Stimulated activated CD8-positive, alpha-beta memory T cell treated with anti-CD3 and anti-CD28 coated beads, Interleukin-12 subunit alpha, Interleukin-12 subunit beta, amount 100 ng/mL, for 1 hour (primary cell): ENCODE data around the gene COPS2.

Experiments
- DNase-seq: peaks from one replicate; pipeline ENCODE4 v3.0.0-alpha.2; 2020; ENCODE audit warnings: low read depth

The COPS2 gene

GRCh38 chr15:49155834-49156627 is 632 bp upstream of the COPS2 start:
- DNase-seq = no peak

DNA sequence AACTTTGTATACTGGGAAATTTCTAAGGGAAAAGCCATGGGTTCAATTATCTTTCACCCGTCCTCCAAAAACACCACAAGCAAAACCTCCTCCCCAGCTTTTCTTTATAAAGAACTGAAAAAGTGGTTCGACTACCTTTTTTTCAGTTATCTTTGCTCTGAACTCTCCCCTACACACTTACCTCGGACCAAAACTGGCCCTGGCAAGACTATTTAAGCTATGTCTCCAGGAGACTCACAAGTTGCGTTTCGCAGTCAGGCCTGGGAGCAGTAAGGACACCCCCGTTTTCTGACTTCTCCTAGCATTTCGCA is 645 bp downstream of the COPS2 start:
- no peak for DNase-seq

GRCh38 chr15:49154359-49154758 is 1.0 kb downstream of the COPS2 start:
- no peak for DNase-seq

- DNase-seq = no peak
Observed at GRCh38 chr15:49152552-49153312, 2.7 kb downstream of the COPS2 start.

GRCh38 chr15:49151831-49152230 is 3.6 kb downstream of the COPS2 start:
- DNase-seq = no peak

- no peak for DNase-seq
Observed at GRCh38 chr15:49148727-49149126, 6.7 kb downstream of the COPS2 start.

GRCh38 chr15:49148298-49148697 is 7.1 kb downstream of the COPS2 start:
- no peak for DNase-seq

DNA sequence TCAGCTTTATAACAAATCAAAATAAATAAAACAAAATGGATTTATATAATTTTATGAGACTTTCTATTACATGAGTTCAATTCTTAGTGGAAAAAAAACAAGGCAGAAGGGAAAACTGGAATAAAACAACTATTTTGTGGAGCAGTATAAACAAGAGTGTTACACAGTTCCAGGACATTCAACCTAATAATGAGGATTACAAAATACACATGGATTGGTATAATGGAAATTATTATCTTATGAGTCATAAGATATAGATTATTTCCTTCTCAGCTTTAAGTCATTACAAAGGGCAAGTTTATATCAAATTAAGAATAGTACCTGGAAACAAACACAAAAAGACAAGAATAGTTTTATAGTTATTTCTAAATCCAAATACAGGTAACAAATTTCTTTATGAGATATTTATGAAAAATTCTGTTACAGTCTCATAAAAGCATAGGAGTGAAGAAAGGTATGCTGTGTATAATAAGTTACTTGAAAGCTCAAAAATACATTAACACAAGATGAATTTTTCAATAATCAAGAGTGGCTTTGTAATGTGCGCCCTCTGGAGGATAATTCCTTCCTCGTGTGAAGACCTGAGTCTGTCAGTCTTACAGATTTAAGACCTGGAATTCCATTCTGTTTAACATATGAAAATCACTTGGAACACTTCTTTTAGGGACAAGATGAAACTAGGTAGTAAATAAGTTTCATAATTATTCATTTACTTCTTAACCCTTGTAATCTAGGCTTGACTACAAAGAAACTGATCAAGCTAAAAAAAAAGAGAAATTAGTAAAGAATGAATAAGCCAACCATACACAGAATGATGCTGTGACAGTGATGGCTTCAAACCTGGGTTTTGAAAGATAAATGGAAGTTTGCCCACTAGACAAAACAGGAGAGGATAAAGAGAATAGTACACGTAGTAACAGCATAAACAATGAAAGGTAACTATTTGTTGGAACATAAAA is 9.5 kb downstream of the COPS2 start:
- no peak for DNase-seq

DNA sequence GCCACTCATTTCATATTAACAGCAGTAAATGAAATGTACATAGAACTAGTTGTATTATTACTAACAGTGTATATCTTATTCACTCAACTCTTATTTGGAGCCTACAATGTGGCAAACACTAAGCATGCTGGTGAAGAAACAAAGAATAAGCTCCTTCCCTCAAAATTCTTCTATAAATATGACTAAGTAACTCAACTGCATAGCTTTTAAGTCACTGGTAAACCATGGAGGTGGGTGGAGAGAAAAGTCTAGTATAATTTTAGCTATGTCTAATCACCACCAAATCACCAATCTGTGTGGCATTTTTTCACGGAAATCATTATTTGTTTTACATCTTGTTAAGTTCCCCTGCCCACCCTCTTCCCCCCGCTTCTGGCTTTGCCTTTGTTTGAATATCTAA is 17.5 kb downstream of the COPS2 start:
- no peak for DNase-seq

DNA sequence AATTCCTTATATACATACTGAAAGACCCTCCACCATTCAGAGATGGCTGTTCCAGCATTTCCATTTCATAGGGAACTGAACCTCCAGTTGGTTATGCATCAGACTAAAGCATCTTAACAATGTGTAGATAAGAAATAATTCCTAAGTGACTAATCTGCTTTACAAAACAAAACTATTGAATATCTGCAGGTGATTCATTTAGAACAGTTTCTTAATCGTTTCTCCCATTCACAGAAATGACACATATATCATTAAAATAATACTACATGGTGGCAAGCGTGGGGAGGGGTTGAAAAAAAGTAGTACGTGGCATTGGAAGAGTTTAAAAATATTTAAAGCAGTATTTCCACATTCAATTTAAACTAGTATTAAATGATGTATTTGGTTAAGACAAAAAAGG is 19.5 kb downstream of the COPS2 start:
- DNase-seq = no peak

DNA sequence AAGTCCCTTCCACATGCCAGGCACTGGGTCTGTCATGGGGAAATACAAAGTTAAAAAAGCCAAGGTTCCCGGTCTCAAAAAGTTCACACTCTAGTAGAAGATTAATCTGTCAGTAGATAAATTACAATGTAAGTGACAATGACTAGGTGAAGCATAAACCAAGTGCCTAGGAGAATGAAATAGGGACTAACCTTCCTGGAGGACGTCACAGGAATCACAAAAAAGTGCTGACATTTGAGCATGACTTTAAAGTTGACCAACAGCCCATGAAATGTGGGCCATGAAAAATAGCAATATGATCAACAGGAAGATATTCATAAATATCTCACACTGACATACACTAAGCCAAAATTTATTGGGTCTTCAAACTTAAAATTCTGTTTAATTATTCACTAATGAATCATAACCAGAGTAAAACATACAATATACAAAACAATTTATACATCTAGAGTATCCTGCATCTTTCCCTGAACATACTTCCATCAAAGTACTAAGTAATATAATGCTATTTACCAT is 20.0 kb downstream of the COPS2 start:
- no peak for DNase-seq

GRCh38 chr15:49134683-49135341 is 20.6 kb downstream of the COPS2 start:
- DNase-seq = no peak

- no peak for DNase-seq
Observed at GRCh38 chr15:49131403-49131802, 24.0 kb downstream of the COPS2 start.

DNA sequence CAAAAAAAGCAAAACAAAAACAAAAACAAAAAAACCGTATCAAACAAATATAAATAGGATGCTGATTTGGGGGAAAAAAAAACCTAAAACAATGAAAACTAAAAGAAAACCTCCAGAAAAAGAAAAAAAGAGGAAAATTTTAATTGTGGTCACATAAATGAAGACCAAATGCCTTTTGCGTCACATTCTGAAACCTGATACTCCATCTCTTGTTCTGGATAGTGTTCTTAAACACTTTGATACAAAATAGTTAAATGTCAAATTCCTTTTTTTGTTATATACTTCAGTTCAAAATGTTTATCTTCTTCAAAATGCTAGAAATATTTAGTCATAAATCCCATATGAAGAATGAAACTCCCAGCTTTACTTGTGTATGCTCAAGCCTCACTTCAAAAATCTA is 31.0 kb downstream of the COPS2 start:
- DNase-seq = no peak

GRCh38 chr15:49122541-49123062 is 32.8 kb downstream of the COPS2 start:
- DNase-seq = no peak

DNA sequence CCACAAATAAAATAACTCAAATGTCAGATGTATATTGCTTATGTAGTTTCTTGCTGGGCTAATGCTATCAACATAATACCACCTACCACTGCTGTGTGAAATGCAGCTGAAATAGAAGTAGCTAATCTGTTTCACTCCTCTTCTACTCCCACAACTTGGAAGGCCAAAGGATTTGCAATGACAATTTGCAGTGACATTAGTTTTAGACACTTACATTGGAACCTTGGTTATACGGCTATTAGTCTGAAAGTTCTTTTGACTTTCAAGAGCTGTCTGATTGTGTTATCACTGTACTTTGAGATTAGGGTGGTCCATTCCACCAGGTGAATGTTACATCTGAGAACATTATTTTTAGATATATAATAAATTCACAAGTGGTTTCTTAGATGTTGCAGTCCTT is 33.5 kb downstream of the COPS2 start:
- no peak for DNase-seq

- DNase-seq = no peak
Observed at GRCh38 chr15:49120832-49121231, 34.6 kb downstream of the COPS2 start.

DNA sequence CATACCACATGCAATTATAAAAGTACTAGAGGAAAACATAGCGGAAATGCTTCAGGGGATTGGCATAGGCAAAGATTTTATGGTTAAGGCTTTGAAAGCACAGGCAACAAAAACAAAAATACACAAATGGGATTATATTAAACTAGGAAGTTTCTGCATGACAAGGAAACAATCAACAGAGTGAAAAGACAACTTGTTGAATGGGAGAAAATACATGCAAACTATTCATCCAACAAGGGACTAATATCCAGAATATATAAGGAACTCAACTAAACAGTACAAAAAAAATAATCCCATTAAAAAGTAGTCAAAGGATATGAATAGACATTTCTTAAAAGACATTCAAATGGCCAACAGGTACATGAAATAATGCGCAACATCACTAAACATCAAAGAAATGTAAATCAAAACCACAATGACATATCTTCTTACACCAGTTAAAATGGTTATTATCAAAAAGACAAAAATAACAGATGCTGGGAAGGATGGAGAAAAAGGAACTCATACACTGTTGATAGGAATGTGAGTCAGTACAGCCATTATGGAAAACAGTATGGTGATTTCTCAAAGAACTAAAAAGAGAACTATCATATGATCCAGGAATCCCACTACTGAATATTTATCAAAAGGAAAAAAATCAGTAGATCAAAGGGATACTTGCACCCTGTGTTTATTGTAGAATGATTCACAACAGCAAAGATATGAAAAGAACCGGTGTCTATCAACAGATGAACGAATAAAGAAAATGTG is 39.1 kb downstream of the COPS2 start:
- DNase-seq = no peak

- no peak for DNase-seq
Observed at GRCh38 chr15:49115062-49115461, 40.3 kb downstream of the COPS2 start.

DNA sequence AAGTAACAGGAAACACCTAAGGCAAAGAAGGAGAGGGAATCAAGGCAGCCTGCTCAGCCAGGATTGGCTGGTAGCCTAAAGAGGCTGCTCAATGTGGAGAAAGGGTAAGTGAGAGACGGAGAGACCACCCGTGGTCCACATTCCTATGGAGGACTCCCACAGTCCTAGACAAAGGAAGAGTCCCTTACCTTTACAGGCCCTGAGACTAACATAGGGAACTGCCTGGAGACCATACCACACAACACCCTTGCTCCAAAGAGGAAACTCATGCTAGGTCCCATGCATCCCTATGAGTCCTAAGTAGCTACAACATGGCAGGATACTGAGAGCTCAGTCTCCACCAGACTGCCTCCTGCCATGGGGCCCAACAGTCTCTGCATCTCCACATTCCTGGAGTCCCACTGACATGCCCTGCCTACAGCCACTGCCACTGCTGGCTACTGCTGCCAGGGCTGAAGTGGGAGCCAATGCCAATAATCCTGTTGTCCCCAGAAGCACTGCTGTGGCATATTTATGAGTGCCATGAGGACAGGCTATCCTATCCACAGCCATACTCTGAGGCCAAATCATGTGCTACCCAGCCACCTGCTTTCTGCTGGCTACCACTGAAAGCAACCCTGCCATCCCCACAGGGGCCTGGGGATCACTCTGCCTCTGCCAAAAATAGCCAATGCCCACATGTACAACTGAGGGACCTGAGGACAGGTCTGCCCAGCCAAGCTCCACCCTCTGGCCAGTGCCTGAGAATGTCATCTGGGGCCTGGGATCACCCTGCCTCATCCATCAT is 45.0 kb downstream of the COPS2 start:
- DNase-seq = no peak
